Activated naive CD4-positive, alpha-beta T cell treated with anti-CD3 and anti-CD28 coated beads for 36 hours (primary cell): ENCODE data around the gene DOLK. TPM values are rescaled to one million over a fixed set of nuclear protein-coding genes. Genes with fewer than 3 reads are reported as not detected.
"Not testable (repeated sequence)": the region's sequence is repeated elsewhere in the genome, so short reads cannot be mapped to it uniquely, and the experiment has no call there.

Source experiments
- CTCF ChIA-PET: fragments of 350-600 bp; sonication (Branson Sonifier 250); formaldehyde crosslinking; loops from one replicate; lab custom pipeline; 2021; ENCODE audit warnings: antibody characterized with exemption; lab: Charles Lee
- DNase-seq: peaks from one replicate; pipeline ENCODE4 v3.0.0-alpha.2; 2020
- H3K27ac Mint-ChIP-seq: one replicate; pipeline ENCODE4 v1.8.0; 2021; ENCODE audit warnings: mild to moderate bottlenecking, mixed read lengths
- H3K27me3 Mint-ChIP-seq: one replicate; pipeline ENCODE4 v1.8.0; 2021; ENCODE audit warnings: low read depth, mixed read lengths
- H3K36me3 Mint-ChIP-seq: one replicate; pipeline ENCODE4 v1.8.0; 2021; ENCODE audit warnings: low read depth, mixed read lengths
- H3K4me1 Mint-ChIP-seq: one replicate; pipeline ENCODE4 v1.8.0; 2021; ENCODE audit warnings: low read depth, mixed read lengths
- H3K4me3 Mint-ChIP-seq: one replicate; pipeline ENCODE4 v1.8.0; 2021; ENCODE audit warnings: mild to moderate bottlenecking, moderate library complexity, mixed read lengths
- H3K9me3 Mint-ChIP-seq: one replicate; pipeline ENCODE4 v1.8.0; 2021; ENCODE audit warnings: mixed read lengths
- intact Hi-C: fragments of 100-400 bp; cut with micrococcal nuclease; formaldehyde crosslinking; loops from one replicate; pipeline ENCODE4 v1.15.1; 2023
- total RNA-seq, 2 experiments: library from RNA; stranded (reverse); gene quantifications; one replicate each; pipeline ENCODE4 v1.2.3, GENCODE V29; 2021

DOLK gene
- total RNA-seq: 1 to 10 TPM; 2.5 to 2.7 TPM

DNA sequence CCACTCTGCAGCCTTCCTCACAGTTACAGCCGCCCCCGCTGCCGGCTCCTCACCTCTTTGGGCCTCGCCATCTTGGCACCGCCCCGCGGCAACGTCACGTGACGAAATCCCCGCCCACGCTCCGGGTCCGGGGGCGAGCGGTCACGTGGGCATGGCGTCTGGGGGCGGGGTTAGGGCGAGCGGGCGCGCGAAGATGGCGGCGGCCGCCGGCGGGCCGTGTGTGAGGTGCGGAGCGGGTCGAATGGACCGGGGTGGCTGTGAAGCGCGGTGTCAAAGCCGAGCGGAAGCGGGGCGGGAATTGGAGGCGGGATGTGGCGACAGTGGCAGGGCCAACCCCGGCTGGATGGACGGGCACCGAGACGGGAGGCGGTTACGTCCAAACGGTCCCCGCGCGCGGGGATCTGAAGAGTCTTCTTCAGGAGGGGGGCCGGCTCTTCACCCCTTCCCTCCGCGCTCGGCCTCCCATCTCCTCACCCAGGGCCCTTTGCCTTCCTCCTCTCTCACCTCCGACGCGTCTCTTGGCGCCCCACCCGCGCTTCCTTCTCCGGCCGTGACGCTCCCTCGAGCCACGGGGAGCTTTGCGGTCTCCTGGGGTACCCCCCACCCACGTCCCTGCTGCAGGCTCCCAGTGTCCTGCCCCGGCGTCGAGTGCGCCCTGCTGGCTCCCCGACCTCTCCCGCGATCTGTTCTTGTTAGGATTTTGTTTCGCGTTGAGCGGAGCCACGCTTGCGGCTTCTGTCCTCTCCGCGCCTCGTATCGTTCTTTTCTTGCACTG, at the start of gene DOLK, which contains the start of gene NUP188:
TSS of gene DOLK (minus strand) at position 77 of the 775 bp plus-strand sequence. CDS start 300 bp downstream, outside the sequence.
TSS of gene NUP188 (plus strand) at position 173 of the 775 bp plus-strand sequence. CDS start at position 194, 21 bp downstream.
- Mint-ChIP-seq H3K4me1 (peaks cover 33% of the 10 kb centered on the region), H3K36me3 (peaks cover 28% of the 10 kb centered on the region), H3K27me3 (no peaks in the 10 kb centered on the region), H3K4me3 (peak within 1 kb of the TSS; percentile 97), H3K9me3 (no peaks in the 10 kb centered on the region), H3K27ac (peak within 1 kb of the TSS; percentile 94)
- CTCF ChIA-PET: interaction anchor here (0.9 kb wide), 1 partner anchor 19 kb away, joined by 3 read pairs; no protein-coding TSS in a partner anchor
- DNase-seq: peak; percentile 98
- intact Hi-C loops: loop anchor here (1.0 to 5.0 kb wide), 5 partner anchors 66 to 258 kb away; partner anchors contain the start of genes DOLPP1, KYAT1, MIGA2 and SET

DNA sequence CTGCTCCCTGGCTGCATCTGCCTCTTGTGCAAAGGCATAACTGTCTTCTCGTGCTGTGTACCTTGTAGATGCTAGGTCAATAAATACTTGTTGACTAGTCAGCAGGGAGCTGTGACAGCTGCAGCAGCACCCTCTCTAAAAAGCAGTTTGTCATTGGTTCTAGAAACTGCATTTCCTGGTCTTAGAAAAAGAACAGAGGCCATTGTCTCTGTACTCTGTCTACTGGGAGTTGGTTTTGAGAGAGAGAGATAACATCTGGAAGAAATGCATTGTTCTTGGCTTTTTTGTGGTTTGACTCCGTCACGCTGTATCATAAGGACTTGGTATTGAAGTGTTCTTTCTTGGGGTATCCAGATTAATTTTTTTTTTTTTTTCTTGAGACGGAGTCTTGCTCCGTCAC, 48.4 kb upstream of the DOLK start:
- H3K9me3 Mint-ChIP-seq: no peaks in the 10 kb centered on the region
- no peak overlapping the region for H3K27ac Mint-ChIP-seq
- intact Hi-C loops: no loop called here

DNA sequence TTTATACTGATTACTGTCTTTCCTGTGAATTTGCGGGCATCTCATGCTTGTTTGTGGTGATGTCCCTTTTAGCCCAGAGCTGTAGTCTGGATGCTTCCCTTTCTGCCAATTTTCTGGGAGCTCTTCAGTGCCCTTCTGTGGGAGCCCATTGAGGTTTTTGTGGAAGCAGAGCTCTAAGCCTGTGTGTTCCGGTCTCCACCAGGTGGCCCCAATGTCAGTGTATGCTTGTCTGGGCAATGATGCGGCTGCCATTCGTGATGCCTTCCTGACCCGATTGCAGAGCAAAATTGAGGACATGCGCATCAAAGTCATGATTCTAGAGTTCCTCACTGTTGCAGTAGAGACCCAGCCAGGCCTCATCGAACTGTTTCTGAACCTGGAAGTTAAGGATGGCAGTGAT, 45.6 kb upstream of the DOLK start:
- intact Hi-C loops: no loop called here
- no peak overlapping the region for H3K4me3 Mint-ChIP-seq
- peaks cover 37% of the 10 kb centered on the region for H3K36me3 Mint-ChIP-seq
- H3K9me3 Mint-ChIP-seq: no peaks in the 10 kb centered on the region
- H3K4me1 Mint-ChIP-seq: peaks cover 12% of the 10 kb centered on the region
- H3K27ac Mint-ChIP-seq: no peak overlapping the region
- H3K27me3 Mint-ChIP-seq: no peaks in the 10 kb centered on the region
- CTCF ChIA-PET: interaction anchor here (0.6 kb wide), 1 partner anchor 525 kb away, joined by 5 read pairs; no protein-coding TSS in a partner anchor
- DNase-seq: no peak

More for the DNA sequence above, 48.4 kb upstream of the DOLK start:
- Mint-ChIP-seq H3K4me1 (peaks cover 20% of the 10 kb centered on the region), H3K36me3 (peaks cover 44% of the 10 kb centered on the region), H3K27me3 (no peaks in the 10 kb centered on the region), H3K4me3 (no peak overlapping the region)
- no peak for DNase-seq
- CTCF ChIA-PET: interaction anchor here (0.6 to 0.7 kb wide), 3 partner anchors 183 to 742 kb away, joined by 3 to 6 read pairs (median 3); no protein-coding TSS in a partner anchor

DNA sequence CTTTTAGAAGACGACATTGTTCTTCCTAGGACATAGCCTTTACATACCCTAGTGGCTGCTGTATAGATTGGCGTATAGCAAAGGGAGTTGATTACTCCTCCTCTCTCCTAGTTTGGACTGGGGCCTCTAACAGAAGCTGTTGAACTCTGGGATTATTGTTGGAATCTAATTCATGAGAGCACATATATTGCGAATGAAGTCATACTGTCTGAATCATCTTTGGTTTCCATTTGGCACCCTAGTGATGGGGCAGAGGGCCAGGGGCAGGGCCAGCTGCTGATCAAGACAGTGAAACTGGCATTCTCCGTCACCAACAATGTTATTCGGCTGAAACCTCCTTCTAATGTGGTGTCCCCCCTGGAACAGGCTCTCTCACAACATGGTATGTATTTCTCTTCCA, 40.4 kb upstream of the DOLK start:
- Mint-ChIP-seq H3K9me3 (no peaks in the 10 kb centered on the region), H3K4me3 (no peak overlapping the region), H3K27ac (no peak overlapping the region), H3K4me1 (no peaks in the 10 kb centered on the region), H3K36me3 (peaks cover 37% of the 10 kb centered on the region), H3K27me3 (no peaks in the 10 kb centered on the region)
- intact Hi-C loops: no loop called here
- DNase-seq: no peak
- CTCF ChIA-PET: no interaction called here

DNA sequence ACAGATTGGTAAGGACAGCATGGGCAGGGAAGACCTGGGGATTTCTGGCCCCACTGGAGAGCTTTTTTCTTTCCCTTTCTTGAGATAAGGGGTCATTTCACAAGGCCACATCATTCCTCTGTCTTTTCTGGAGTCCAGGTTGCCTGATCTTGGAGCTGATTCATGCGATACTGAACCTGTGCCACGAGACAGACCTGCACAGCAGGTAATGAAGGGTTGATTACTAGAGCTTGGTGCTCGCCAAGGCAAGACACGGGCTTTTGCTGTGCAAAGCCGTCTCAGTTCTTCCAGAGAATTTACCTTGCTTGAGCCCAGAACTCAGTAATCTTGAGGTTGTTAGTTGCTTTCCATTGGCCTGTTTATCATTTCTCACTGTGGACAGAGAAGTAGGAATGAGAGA, 39.3 kb upstream of the DOLK start:
- intact Hi-C loops: no loop called here
- Mint-ChIP-seq H3K4me3 (no peak overlapping the region), H3K36me3 (peaks cover 41% of the 10 kb centered on the region), H3K4me1 (no peaks in the 10 kb centered on the region), H3K27me3 (no peaks in the 10 kb centered on the region), H3K9me3 (no peaks in the 10 kb centered on the region), H3K27ac (no peak overlapping the region)
- CTCF ChIA-PET: no interaction called here
- DNase-seq: no peak

DNA sequence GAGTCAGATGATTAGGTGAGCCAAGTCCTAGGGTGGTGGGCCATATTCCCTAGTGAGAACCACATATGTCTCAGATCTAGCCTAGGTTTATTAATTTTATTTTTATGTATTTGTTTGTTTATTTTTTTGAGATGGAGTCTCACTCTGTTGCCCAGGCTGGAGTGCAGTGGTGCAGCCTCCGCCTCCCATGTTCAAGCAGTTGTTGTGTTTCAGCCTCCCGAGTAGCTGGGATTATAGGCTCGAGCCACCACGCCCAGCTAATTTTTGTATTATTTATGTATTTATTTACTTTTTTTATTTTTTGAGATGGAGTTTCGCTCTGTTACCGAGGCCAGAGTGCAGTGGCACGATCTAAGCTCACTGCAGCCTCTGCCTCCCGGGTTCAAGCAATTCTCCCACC, 36.1 kb upstream of the DOLK start:
- intact Hi-C loops: no loop called here
- CTCF ChIA-PET: no interaction called here
- no peak overlapping the region for H3K4me3 Mint-ChIP-seq
- H3K27ac Mint-ChIP-seq: no peak overlapping the region
- DNase-seq: no peak
- H3K36me3 Mint-ChIP-seq: peaks cover 50% of the 10 kb centered on the region
- H3K4me1 Mint-ChIP-seq: no peaks in the 10 kb centered on the region
- no peaks in the 10 kb centered on the region for H3K27me3 Mint-ChIP-seq
- H3K9me3 Mint-ChIP-seq: no peaks in the 10 kb centered on the region

DNA sequence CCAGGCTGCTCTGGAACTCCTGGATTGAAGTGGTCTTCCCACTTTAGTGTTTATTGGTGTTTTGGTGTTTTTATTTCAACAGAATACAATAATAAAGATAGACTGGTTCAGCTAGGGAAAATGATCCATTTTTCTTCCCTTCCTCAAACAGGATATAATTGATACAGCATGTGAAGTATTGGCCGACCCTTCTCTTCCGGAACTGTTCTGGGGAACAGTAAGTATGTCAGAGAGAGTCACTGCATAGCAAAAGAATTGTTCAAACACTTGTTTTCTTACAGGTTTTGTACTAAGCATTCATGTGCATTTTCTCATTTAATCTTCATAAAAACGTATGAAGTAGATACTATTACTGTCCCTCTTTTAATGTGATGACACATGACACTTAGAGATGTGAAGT, 31.7 kb upstream of the DOLK start:
- H3K27ac Mint-ChIP-seq: no peak overlapping the region
- no peaks in the 10 kb centered on the region for H3K9me3 Mint-ChIP-seq
- no peak overlapping the region for H3K4me3 Mint-ChIP-seq
- no peak for DNase-seq
- H3K27me3 Mint-ChIP-seq: no peaks in the 10 kb centered on the region
- peaks cover 50% of the 10 kb centered on the region for H3K36me3 Mint-ChIP-seq
- H3K4me1 Mint-ChIP-seq: no peaks in the 10 kb centered on the region
- CTCF ChIA-PET: no interaction called here
- intact Hi-C loops: no loop called here

DNA sequence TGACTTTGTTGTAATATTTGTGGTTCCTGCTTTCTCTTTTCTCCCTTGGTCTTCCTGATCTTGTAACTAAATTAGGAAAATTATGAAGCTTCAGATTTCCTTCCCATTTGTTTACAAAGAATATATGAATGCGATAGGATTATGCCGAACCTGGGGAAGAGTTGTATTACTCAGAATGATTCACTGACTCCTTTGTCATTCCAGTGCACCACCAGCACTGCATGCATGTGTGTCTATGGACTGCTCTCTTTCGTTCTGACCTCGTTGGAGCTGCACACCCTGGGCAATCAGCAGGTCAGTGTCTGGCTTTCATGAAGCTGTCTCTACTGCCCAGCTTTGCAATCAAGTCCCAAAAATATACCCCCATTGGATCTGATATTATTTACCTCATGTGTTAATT, 25.6 kb upstream of the DOLK start:
- no peak overlapping the region for H3K27ac Mint-ChIP-seq
- no peak for DNase-seq
- intact Hi-C loops: no loop called here
- H3K4me1 Mint-ChIP-seq: no peaks in the 10 kb centered on the region
- no peak overlapping the region for H3K4me3 Mint-ChIP-seq
- H3K27me3 Mint-ChIP-seq: no peaks in the 10 kb centered on the region
- CTCF ChIA-PET: interaction anchor here (0.9 kb wide), 1 partner anchor 33 kb away, joined by 5 read pairs; no protein-coding TSS in a partner anchor
- peaks cover 53% of the 10 kb centered on the region for H3K36me3 Mint-ChIP-seq
- H3K9me3 Mint-ChIP-seq: no peaks in the 10 kb centered on the region

DNA sequence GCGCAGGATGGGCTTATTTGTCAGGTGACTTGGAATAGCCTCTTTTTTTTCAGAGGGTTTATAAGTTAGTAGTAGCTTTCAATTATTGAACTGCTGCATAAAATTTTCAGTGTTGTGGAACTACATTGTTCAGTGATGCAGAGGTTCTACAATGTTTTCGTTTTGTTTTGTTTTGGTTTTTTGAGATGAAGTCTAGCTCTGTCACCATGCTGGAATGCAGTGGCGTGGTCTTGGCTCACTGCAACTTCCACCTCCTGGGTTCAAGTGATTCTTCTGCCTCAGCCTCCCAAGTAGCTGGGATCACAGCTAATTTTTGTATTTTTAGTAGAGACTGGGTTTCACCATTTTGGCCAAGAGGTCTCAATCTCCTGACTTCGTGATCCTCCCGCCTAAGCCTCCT, 22.1 kb upstream of the DOLK start:
- peaks cover 43% of the 10 kb centered on the region for H3K36me3 Mint-ChIP-seq
- CTCF ChIA-PET: interaction anchor here (1.0 kb wide), 1 partner anchor 13 kb away, joined by 3 read pairs; no protein-coding TSS in a partner anchor
- H3K9me3 Mint-ChIP-seq: no peaks in the 10 kb centered on the region
- intact Hi-C loops: no loop called here
- H3K27me3 Mint-ChIP-seq: no peaks in the 10 kb centered on the region
- H3K4me1 Mint-ChIP-seq: peaks cover 3% of the 10 kb centered on the region
- no peak overlapping the region for H3K27ac Mint-ChIP-seq
- DNase-seq: no peak
- H3K4me3 Mint-ChIP-seq: no peak overlapping the region

DNA sequence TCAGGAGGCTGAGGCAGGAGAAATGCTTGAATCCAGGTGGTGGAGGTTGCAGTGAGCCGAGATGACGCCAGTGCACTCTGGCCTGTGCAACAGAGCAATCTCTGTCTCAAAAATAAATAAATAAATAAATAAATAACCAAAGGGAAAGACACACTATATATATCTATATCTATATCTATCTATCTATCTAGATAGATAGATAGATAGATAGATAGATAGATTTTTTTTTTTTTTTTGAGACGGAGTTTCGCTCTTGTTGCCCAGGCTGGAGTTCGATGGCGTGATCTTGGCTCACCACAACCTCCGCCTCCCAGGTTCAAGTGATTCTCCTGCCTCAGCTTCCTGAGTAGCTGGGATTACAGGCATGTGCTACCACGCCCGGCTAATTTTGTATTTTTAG, 14.0 kb upstream of the DOLK start:
- H3K27ac Mint-ChIP-seq, H3K4me1 Mint-ChIP-seq, H3K9me3 Mint-ChIP-seq, intact Hi-C loops, H3K27me3 Mint-ChIP-seq, DNase-seq, H3K4me3 Mint-ChIP-seq, CTCF ChIA-PET: not testable (repeated sequence)
- peaks cover 30% of the 10 kb centered on the region for H3K36me3 Mint-ChIP-seq

DNA sequence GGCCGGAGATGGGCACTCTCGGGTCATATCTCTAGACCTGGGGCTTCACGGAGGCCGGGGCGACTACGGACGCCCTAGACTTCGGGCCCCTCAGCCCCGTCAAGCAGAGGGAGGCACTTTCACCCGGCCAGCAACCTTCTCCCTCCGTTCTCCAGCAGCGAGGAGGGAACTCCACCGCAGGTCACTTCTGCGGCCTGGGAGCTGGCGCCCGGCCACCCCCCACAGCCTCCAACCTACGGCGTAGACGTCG, 201 bp downstream of the DOLK start:
- Mint-ChIP-seq H3K4me1 (peaks cover 32% of the 10 kb centered on the region), H3K9me3 (no peaks in the 10 kb centered on the region), H3K27me3 (no peaks in the 10 kb centered on the region), H3K4me3 (peak overlapping the region; percentile 97), H3K36me3 (peaks cover 24% of the 10 kb centered on the region), H3K27ac (peak overlapping the region; percentile 94)
- intact Hi-C loops: loop anchor here (1.0 to 5.0 kb wide), 5 partner anchors 66 to 258 kb away; partner anchors contain the start of genes DOLPP1, KYAT1, MIGA2 and SET
- CTCF ChIA-PET: no interaction called here
- DNase-seq: no peak

DNA sequence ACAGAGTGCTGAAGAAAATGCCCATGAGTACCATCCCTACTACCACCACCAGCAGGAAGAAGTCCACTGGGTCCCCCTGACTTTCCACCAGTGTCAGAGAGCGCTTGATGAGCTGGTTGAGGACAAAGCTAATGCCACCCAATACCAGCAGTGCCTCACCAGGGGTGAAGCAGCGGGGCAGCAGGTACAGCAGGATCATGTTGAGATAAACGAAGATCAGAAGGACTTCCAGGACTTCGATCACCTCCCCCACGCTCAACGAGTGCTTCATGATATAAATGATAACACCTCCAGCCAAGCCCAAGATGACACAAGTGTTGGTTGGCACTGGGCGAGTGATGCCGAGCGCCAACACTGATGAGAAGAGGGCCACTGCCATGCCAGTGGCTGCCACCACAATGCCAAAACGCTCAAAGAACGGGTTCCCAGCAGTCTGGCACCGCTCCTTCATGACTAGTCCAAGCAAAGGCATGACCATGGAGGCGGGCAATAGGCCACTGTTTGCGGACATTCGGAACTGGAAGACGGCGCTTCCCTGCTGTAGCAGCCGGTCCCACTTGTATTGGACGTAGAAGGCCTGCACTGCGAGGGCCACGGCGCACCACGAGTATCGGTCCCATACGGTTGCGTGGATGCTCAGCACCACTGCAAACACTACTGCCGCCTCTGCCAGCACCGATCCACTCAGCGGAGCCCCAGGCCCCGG, 679 bp downstream of the DOLK start:
- Mint-ChIP-seq H3K36me3 (peaks cover 23% of the 10 kb centered on the region), H3K4me3 (peak overlapping the region; percentile 97), H3K27ac (peak overlapping the region; percentile 94), H3K27me3 (no peaks in the 10 kb centered on the region), H3K9me3 (no peaks in the 10 kb centered on the region), H3K4me1 (peaks cover 32% of the 10 kb centered on the region)
- peak; percentile 21 for DNase-seq
- CTCF ChIA-PET: interaction anchor here (0.6 to 0.8 kb wide), 2 partner anchors 130 to 527 kb away, joined by 3 read pairs; no protein-coding TSS in a partner anchor
- intact Hi-C loops: loop anchor here (1.0 to 5.0 kb wide), 5 partner anchors 65 to 257 kb away; partner anchors contain the start of genes DOLPP1, KYAT1, MIGA2 and SET
